Loucy (cell line): Measurements from ENCODE around the gene ICE1.

ENCODE experiments used
- H2AFZ ChIP-seq: fragments of 200-600 bp; sonication (generic); 2 replicates; pipeline ENCODE4 v1.6.0; 2016; ENCODE audit warnings: antibody characterized with exemption, mild to moderate bottlenecking, low read length, moderate library complexity
- H3F3A ChIP-seq: fragments of 200-600 bp; 2 replicates; pipeline ENCODE4 v1.6.0; 2016; ENCODE audit warnings: antibody characterized with exemption, low read depth, mild to moderate bottlenecking
- H3K27me3 ChIP-seq: fragments of 200-600 bp; sonication (generic); 2 replicates; pipeline ENCODE4 v1.6.1; 2014; ENCODE audit warnings: low read length, mild to moderate bottlenecking; ENCODE audit not compliant: insufficient read depth, poor library complexity, severe bottlenecking
- H3K36me3 ChIP-seq: fragments of 200-600 bp; sonication (generic); 2 replicates; pipeline ENCODE4 v1.6.1; 2016; ENCODE audit warnings: low read length; ENCODE audit not compliant: insufficient read depth
- H3K4me1 ChIP-seq: fragments of 200-600 bp; sonication (generic); 2 replicates; pipeline ENCODE4 v1.5.1; 2014; ENCODE audit warnings: low read length, mild to moderate bottlenecking; ENCODE audit not compliant: insufficient read depth, poor library complexity, severe bottlenecking
- H3K4me2 ChIP-seq: fragments of 200-600 bp; sonication (generic); 2 replicates; pipeline ENCODE4 v1.6.0; 2014; ENCODE audit warnings: antibody characterized with exemption, low read length, low read depth, mild to moderate bottlenecking; ENCODE audit not compliant: poor library complexity, severe bottlenecking
- H3K4me3 ChIP-seq: fragments of 200-600 bp; sonication (generic); 2 replicates; pipeline ENCODE4 v1.5.1; 2014; ENCODE audit warnings: low read length, mild to moderate bottlenecking, mixed read lengths; ENCODE audit not compliant: poor library complexity, severe bottlenecking
- H3K79me2 ChIP-seq: fragments of 200-600 bp; sonication (generic); 2 replicates; pipeline ENCODE4 v1.6.1; 2014; ENCODE audit warnings: low read length; ENCODE audit not compliant: insufficient read depth
- H3K9ac ChIP-seq: fragments of 200-600 bp; sonication (generic); 2 replicates; pipeline ENCODE4 v1.6.0; 2014; ENCODE audit warnings: mild to moderate bottlenecking, low read depth, low read length, moderate library complexity; ENCODE audit not compliant: poor library complexity, severe bottlenecking
- H3K9me2 ChIP-seq: fragments of 200-600 bp; sonication (generic); replicated peaks from 2 replicates; pipeline ENCODE4 v1.6.1; 2016; ENCODE audit warnings: low read depth, low read length, mixed read lengths
- H3K9me3 ChIP-seq: fragments of 200-600 bp; sonication (generic); 2 replicates; pipeline ENCODE4 v1.6.1; 2014; ENCODE audit warnings: mild to moderate bottlenecking, antibody characterized with exemption, low read length, low read depth; ENCODE audit not compliant: insufficient read depth
- H4K20me1 ChIP-seq: fragments of 200-600 bp; sonication (generic); 2 replicates; pipeline ENCODE4 v1.6.0; 2014; ENCODE audit warnings: antibody characterized with exemption, low read length, mild to moderate bottlenecking; ENCODE audit not compliant: insufficient read depth, poor library complexity, severe bottlenecking
- EZH2phosphoT487 ChIP-seq: fragments of 200-600 bp; IDR thresholded peaks from 2 replicates; pipeline ENCODE4 v1.6.1; 2018; ENCODE audit warnings: antibody characterized with exemption, mild to moderate bottlenecking, moderate library complexity, borderline replicate concordance
- TF ChIP-seq, protein P1 (sequence below): fragments of 200-600 bp; sonication (generic); conservative IDR thresholded peaks from 2 replicates; pipeline ENCODE4 v1.5.1; 2014; ENCODE audit warnings: mild to moderate bottlenecking, antibody characterized with exemption, low read length

Gene ICE1

DNA sequence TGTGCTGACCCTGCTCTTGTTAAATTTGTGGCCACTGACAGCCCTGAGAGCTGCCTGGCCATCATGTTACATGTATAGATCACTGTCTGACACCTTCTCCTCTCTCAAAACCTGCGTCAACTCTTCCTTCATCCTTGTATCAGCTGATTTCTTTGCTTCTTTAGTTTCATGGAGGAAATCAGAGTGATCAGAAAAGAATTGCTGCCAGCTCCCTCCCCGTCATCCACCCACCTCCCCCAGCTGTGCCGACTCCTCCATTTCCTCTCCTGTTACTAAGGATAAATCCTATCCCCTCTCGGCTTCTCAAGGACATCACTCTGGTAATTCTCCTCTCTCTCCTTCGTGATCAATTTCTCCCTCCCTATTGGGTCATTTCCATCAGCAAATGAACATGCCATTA lies 108.9 kb downstream of the ICE1 start:
- H3K4me2 ChIP-seq, result no peak overlapping the region
- no peak overlapping the region for H3K9ac ChIP-seq
- no peaks in the 10 kb centered on the region for H3K4me1 ChIP-seq
- H4K20me1 ChIP-seq, result no peaks in the 10 kb centered on the region
- H3K9me3 ChIP-seq, result peaks cover 8% of the 10 kb centered on the region; the same call in 1 of the 2 replicates
- TF ChIP-seq, protein P1, sequence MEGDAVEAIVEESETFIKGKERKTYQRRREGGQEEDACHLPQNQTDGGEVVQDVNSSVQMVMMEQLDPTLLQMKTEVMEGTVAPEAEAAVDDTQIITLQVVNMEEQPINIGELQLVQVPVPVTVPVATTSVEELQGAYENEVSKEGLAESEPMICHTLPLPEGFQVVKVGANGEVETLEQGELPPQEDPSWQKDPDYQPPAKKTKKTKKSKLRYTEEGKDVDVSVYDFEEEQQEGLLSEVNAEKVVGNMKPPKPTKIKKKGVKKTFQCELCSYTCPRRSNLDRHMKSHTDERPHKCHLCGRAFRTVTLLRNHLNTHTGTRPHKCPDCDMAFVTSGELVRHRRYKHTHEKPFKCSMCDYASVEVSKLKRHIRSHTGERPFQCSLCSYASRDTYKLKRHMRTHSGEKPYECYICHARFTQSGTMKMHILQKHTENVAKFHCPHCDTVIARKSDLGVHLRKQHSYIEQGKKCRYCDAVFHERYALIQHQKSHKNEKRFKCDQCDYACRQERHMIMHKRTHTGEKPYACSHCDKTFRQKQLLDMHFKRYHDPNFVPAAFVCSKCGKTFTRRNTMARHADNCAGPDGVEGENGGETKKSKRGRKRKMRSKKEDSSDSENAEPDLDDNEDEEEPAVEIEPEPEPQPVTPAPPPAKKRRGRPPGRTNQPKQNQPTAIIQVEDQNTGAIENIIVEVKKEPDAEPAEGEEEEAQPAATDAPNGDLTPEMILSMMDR, result no peak
- no peak for TF ChIP-seq EZH2phosphoT487
- H3K9me2 ChIP-seq, result no peaks in the 10 kb centered on the region
- H3K27me3 ChIP-seq, result no peaks in the 10 kb centered on the region
- H3K4me3 ChIP-seq, result no peak overlapping the region
- H3K36me3 ChIP-seq, result no peaks in the 10 kb centered on the region
- no peak overlapping the region for H2AFZ ChIP-seq
- no peaks in the 10 kb centered on the region for H3K79me2 ChIP-seq
- no peaks in the 10 kb centered on the region for H3F3A ChIP-seq

DNA sequence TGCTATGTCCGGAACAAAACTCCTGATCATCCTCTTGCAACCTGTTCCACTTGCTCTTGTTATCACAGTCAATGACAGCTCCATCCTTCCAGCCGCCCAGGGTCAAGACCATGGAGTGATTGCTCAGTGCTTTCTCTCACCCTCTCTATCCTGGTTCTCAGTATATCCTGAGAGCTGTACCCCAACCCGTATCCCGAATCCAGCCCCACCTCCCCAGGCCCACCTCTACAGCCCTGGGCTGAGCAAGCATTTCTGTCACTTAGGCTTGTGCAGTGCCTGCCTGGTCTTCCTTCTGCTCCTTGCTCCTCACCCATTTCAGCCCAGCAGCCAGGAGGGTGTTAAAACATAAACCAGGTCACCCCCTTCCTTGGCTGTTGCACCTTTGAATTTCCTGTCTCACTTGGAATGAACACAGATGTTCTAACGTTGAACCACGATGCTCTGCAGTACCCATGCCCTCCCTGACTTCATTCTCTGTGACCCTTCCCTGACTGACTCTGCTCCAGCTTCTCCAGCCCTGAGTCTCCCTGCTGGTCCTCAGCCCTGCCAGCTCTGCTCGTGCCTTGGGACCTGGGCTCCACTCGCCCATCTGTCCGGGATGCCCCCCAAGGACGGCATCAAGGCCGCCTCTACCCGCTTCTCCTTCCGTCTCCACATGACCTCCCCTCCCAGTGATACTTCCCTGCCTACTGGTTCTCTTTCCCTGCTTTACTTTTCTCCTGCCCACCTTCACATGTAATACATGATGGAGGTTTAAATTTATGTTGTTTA lies 110.0 kb downstream of the ICE1 start:
- no peak overlapping the region for H3K4me3 ChIP-seq
- H3K79me2 ChIP-seq, result no peaks in the 10 kb centered on the region
- H3K27me3 ChIP-seq, result no peaks in the 10 kb centered on the region
- no peaks in the 10 kb centered on the region for H3F3A ChIP-seq
- peaks cover 8% of the 10 kb centered on the region; the same call in 1 of the 2 replicates for H3K9me3 ChIP-seq
- TF ChIP-seq, protein P1, result no peak
- no peak for TF ChIP-seq EZH2phosphoT487
- no peak overlapping the region for H3K9ac ChIP-seq
- H3K4me2 ChIP-seq, result no peak overlapping the region
- no peaks in the 10 kb centered on the region for H4K20me1 ChIP-seq
- H2AFZ ChIP-seq, result no peak overlapping the region
- no peaks in the 10 kb centered on the region for H3K4me1 ChIP-seq
- no peaks in the 10 kb centered on the region for H3K9me2 ChIP-seq
- H3K36me3 ChIP-seq, result no peaks in the 10 kb centered on the region

DNA sequence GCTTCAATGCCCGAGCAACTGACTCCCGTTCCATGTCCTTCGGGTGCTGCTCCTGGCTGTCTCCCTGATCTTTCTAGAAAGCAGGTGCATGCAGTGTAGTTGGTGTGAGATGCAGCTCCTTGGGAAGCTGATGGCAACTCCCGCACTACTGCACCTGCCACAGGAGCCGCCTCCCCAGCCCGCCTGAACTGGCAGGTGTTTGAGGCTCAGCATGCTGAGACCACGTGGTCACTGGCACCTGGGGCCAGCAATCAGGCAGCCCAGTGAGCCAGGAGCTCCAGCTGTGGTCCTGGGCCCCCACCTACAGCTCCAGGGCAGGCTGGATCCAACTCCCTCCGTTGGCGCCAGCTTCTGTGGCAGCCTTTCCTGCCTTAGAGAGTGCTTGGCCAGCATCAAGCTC lies 111.5 kb downstream of the ICE1 start:
- no peaks in the 10 kb centered on the region for H3F3A ChIP-seq
- no peak overlapping the region for H3K9ac ChIP-seq
- H4K20me1 ChIP-seq, result no peaks in the 10 kb centered on the region
- no peak overlapping the region for H3K4me2 ChIP-seq
- H3K4me1 ChIP-seq, result no peaks in the 10 kb centered on the region
- H3K79me2 ChIP-seq, result no peaks in the 10 kb centered on the region
- H3K9me3 ChIP-seq, result peaks cover 8% of the 10 kb centered on the region; the same call in 1 of the 2 replicates
- TF ChIP-seq, protein P1, result no peak
- no peak for TF ChIP-seq EZH2phosphoT487
- no peak overlapping the region for H3K4me3 ChIP-seq
- H2AFZ ChIP-seq, result no peak overlapping the region
- no peaks in the 10 kb centered on the region for H3K27me3 ChIP-seq
- no peaks in the 10 kb centered on the region for H3K36me3 ChIP-seq
- H3K9me2 ChIP-seq, result no peaks in the 10 kb centered on the region
